Astrocyte (in vitro differentiated cells and primary cell): ENCODE results near the gene ATP8B4.

Experiments
- EZH2 ChIP-seq: IDR thresholded peaks from 2 replicates; pipeline ENCODE4 v1.6.1; 2012; ENCODE audit warnings: mild to moderate bottlenecking, low read length, inconsistent platforms; ENCODE audit not compliant: insufficient read depth
- TF ChIP-seq, protein P1 (sequence below): IDR thresholded peaks from 2 replicates; pipeline ENCODE4 v1.5.1; 2011; ENCODE audit warnings: low read depth, mild to moderate bottlenecking, inconsistent platforms, low read length, moderate library complexity; ENCODE audit not compliant: insufficient read depth

DNA sequence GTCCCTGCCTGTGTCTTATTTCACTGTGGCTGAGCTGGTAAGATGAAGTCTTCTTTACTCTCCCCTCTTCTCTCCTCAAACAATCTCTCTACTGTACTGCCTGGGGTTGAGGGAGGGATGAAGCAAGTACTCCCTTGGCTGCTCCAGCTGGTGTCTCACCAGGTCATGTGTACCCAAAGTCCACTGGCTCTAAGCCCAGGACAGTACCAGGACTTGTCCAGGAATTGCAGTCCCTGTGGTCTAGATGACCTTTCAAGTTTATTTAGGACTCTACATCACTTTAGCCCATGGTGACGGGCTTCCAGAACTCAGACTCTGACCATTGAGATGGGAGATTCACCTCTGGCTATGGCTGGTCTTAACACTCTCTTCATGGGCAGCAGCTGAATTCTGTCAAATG lies 45.4 kb upstream of the ATP8B4 start:
- TF ChIP-seq, protein P1, sequence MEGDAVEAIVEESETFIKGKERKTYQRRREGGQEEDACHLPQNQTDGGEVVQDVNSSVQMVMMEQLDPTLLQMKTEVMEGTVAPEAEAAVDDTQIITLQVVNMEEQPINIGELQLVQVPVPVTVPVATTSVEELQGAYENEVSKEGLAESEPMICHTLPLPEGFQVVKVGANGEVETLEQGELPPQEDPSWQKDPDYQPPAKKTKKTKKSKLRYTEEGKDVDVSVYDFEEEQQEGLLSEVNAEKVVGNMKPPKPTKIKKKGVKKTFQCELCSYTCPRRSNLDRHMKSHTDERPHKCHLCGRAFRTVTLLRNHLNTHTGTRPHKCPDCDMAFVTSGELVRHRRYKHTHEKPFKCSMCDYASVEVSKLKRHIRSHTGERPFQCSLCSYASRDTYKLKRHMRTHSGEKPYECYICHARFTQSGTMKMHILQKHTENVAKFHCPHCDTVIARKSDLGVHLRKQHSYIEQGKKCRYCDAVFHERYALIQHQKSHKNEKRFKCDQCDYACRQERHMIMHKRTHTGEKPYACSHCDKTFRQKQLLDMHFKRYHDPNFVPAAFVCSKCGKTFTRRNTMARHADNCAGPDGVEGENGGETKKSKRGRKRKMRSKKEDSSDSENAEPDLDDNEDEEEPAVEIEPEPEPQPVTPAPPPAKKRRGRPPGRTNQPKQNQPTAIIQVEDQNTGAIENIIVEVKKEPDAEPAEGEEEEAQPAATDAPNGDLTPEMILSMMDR, result no peak
- TF ChIP-seq EZH2, result no peak
